Epithelial cell of proximal tubule (primary cell): ENCODE measurements around the gene COA8. TPM values are rescaled to one million over a fixed set of nuclear protein-coding genes. Genes with fewer than 3 reads are reported as not detected.

Source experiments
- DNase-seq: peaks from one replicate; pipeline ENCODE4 v3.0.0-alpha.2; 2011; ENCODE audit warnings: low read depth
- H3K4me3 ChIP-seq: 2 replicates; pipeline ENCODE4 v1.5.1; 2011; ENCODE audit warnings: low read depth, mild to moderate bottlenecking, low read length
- total RNA-seq: library from RNA; depleted of rRNA; stranded (reverse); fragments of >200 nt; gene quantifications from 2 replicates; pipeline ENCODE4 v1.2.3, GENCODE V29; 2015
- TF ChIP-seq, protein P1 (sequence below): conservative IDR thresholded peaks from 2 replicates; pipeline ENCODE4 v1.5.1; 2012; ENCODE audit warnings: low read depth, mild to moderate bottlenecking, low read length

COA8 gene
- total RNA-seq, 1 donor from 2014 or later, result 29.0 TPM

DNA sequence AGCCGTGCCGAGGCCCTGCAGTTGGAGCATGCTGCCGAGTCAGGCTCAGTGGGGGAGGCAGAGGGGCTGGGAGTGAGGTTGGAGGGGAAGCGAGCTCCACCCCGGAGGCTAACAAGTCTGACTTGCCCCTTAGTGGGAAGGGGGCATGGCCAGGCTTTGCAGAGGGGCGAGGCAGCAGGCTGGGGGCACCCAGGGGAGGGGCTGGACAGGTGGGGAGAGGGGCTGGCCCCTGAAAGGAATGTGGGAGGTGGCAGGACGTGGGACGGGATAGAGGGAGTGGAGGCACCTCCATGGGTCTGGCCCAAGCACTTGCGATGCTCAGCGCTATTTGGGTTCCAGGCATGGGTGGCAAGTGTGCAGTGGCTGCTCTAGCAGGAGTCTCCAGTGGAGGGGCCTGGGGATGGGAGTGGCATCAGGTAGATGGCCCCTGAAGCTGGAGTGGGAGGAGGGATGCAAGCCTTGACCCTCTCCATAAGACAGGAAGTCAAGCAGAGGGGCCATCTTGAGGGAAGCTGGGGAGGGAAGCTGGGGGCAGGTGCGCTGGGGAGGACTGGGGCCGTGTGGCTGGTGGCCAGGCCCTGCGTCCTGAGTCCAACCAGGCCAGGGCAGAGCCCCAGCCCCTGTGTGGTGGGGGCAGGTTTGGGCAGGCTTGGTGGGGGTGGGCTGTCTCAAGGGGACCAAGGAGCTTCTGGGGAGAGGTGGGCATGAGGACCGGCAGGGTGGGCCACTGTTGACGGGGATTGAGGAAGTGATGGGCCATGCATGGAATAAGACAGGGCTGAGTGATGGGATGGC is 31.1 kb upstream of the COA8 start:
- no peak overlapping the region for H3K4me3 ChIP-seq
- TF ChIP-seq, protein P1, sequence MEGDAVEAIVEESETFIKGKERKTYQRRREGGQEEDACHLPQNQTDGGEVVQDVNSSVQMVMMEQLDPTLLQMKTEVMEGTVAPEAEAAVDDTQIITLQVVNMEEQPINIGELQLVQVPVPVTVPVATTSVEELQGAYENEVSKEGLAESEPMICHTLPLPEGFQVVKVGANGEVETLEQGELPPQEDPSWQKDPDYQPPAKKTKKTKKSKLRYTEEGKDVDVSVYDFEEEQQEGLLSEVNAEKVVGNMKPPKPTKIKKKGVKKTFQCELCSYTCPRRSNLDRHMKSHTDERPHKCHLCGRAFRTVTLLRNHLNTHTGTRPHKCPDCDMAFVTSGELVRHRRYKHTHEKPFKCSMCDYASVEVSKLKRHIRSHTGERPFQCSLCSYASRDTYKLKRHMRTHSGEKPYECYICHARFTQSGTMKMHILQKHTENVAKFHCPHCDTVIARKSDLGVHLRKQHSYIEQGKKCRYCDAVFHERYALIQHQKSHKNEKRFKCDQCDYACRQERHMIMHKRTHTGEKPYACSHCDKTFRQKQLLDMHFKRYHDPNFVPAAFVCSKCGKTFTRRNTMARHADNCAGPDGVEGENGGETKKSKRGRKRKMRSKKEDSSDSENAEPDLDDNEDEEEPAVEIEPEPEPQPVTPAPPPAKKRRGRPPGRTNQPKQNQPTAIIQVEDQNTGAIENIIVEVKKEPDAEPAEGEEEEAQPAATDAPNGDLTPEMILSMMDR, result no peak
- no peak for DNase-seq

DNA sequence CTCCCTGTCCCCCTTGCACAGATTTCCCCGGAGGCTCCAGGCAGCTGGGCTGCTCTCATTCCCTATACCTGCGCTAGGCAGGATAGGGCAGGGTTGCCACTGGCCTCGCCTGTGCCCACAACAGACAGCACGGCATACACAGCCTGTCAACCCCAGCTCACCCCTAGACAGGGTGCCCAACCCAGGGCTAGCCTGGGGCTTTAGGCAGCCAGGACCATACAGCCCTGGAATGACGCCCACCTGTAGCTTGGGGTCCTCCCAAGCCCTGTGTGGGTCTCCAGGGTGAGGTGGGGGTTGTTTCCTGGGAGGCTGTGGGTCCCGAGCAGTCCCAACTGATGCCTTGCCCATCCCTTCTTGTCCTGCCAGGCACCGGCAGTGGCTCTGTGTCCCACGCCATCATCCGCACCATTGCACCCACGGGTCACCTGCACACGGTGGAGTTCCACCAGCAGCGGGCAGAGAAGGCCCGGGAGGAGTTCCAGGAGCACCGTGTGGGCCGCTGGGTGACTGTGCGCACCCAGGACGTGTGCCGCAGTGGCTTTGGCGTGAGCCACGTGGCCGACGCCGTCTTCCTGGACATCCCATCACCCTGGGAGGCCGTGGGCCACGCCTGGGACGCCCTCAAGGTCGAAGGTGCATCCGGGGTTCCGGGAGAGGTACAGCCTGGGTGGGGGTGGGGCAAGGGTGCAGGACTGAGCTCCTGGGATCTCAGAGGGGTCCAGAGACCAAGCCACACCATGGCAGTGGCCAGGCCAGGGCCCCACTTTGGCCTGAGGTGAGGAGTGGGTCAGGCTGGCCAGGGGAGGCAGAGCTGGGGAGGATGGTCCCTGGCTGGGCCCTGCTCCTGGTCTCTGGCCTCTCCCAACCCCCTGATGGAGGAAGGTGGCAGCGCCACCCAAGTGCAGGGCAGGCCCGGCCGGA is 30.3 kb upstream of the COA8 start:
- TF ChIP-seq, protein P1, result no peak
- DNase-seq, result no peak
- H3K4me3 ChIP-seq, result no peak overlapping the region

DNA sequence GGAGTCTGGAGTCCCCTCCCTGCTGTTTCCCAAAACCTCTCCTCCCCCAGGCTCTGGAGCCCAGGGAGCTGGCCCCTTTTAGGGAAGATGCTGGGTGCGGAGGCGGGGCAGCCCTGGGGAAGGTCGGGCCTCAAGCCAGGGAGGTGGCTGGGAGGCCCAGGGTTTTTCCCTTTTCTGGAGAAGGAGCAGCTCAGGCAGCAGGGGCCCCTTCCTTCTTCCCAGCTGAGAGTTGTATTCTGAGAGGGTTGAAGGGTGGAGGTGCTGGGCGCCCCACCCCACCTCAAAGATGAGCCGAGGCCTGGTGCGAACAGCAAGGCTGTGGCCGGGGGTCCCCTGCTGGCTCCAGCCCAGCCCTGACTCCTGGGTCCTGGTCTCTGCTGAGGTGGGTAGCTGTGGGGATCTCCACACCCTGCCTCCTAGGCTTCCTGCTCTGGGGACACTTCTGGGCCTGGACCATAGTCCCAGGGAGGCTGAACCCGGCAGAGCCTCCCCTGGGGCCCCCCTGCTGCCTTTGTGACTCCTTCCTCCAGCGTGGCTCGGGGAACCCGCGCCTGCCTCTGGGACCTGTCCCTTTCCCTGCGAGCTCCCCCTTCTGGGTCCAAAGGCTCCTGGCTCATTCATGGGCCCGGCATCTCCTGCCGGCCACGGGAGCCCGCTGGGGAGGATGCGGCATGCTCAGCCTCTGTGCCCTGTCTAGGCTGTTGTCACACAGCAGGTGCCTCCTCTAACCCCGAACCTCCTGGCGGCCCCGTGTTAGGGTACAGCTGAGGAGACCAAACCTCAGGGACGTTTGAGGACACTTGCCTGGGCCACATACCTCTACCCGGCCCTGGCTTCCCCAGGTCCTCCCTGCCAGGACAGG is 29.4 kb upstream of the COA8 start:
- H3K4me3 ChIP-seq, result no peak overlapping the region
- DNase-seq, result no peak
- TF ChIP-seq, protein P1, result no peak

DNA sequence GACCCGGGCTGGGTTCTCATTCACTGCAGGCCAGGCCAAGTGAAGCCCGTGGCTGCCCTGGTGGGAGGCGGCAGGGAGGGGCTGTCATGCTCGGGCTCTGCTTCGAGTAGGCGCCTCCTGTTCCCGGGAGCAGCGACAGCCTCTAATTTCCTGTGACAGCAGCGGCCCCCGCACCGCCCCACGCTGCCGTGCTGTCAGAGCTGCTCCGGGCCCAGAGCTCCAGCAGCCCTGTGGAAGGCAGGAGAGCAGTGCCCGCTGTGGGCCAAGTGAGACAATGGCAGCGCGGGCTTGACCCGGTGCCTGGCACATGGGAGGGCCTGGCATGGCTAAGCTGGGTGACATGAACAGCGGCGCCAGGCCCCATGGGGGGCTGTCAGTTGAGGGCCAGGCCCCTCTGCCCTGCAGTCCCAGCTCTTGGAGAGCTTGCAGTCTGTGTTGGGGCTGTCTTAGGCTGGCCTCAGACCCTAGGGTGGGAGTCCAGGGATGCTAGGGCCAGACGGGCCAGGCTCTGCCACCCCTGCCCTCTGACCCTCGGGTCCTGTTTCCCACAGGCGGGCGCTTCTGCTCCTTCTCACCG is 28.7 kb upstream of the COA8 start:
- TF ChIP-seq, protein P1, result no peak
- no peak for DNase-seq
- H3K4me3 ChIP-seq, result no peak overlapping the region

DNA sequence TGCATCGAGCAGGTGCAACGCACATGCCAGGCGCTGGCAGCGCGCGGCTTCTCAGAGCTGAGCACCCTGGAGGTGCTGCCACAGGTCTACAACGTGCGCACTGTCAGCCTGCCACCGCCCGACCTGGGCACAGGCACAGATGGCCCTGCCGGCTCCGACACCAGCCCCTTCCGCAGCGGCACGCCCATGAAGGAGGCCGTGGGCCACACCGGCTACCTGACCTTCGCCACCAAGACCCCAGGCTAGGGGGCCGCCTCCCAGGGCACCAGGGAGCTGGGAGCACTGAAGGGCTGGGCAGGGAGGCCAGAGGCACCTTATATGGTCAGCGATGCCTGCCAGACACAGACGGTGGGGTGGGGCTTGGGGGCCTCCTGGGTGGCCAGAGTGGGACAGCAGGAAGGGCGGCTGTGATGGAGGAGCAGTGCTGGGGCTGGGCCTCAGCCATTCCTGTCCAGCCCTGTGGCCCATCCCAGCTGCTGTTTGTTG is 28.1 kb upstream of the COA8 start:
- no peak overlapping the region for H3K4me3 ChIP-seq
- no peak for DNase-seq
- TF ChIP-seq, protein P1, result no peak
